CD4-positive, alpha-beta T cell treated with Interleukin-15 for 4 hours (primary cell): Measurements from ENCODE around the gene MAPKAPK2.

Source experiments
- DNase-seq: peaks from one replicate; pipeline ENCODE4 v3.0.0-alpha.2; 2020; ENCODE audit warnings: low spot score

MAPKAPK2 gene

GRCh38 chr1:206684003-206684402, 702 bp upstream of the MAPKAPK2 start:
- no peak for DNase-seq

GRCh38 chr1:206685334-206685768, 646 bp downstream of the MAPKAPK2 start:
- no peak for DNase-seq

DNA sequence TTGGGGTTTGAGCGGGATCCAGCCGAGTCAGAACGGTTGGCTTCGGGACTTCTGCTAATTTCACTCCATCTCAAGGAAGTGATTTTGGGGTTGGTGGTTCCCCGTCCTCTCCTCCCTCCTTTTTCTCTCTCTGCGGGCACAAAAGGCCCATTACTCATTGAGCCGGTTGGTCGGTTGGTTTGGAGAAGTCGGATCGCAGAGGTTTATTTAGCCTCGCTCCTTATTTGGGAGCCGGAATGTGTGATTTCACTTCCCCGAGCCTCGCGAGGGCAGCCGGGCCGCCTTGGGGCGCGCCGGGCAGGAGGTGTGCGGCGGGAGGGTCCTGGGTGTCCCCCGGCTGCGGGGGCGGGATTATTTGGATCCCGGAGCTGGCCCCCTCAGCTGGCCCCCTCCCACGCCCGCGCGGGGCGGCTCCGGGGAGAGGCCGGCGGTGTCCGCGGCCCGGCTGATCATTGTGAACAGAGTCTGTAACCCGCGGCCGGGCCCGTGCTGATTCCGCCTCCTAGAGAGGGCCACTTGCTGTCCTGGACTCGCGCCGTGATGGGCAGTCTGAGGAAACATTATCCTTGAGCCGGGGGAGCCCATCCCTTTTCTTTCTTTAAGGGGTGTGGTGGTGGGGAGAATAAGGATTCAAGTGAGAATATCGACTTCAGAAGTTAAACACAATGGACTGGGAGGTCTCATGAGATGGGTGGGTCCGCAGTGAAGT, 1.2 kb downstream of the MAPKAPK2 start:
- DNase-seq = peak; percentile 67

DNA sequence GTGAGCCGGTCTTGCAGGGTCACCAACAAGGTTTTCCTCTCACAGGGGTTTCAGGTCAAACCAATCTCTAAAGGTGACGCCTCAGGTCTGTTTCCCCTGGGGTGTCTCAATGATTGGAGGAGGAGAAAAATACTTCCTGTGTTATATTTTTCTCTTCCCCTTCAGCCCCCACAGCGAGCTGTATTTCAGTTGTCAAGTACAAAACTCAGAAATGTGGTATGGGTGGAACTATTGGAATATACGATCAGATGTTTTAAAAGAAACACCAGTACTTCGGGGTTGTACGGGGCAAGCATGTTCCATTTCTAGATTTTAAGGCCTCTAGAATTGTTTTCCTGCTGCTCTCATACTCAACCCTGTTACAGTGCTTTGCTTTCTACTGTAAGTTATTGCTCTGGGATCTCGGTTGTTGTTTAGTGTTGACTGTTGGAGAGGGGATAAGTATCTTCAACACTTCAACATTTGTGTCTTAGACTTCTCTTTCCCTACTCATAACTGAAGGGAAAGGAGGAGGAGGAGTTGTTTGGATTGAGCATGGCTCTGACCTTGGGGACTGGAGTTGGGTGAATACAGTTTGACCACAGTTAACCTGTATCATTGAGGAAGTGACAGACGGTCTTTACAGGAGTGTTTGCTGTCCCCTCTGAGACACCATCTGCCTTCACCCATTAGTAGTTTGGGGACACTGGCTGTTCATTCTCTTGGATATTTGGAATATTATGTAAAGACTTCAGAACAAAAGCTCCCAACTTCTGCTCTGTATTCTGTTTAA, 2.0 kb downstream of the MAPKAPK2 start:
- peak; percentile 41 for DNase-seq

- DNase-seq = no peak
Observed at GRCh38 chr1:206687251-206687914, 2.7 kb downstream of the MAPKAPK2 start.

GRCh38 chr1:206687915-206688442, 3.3 kb downstream of the MAPKAPK2 start:
- no peak for DNase-seq

DNA sequence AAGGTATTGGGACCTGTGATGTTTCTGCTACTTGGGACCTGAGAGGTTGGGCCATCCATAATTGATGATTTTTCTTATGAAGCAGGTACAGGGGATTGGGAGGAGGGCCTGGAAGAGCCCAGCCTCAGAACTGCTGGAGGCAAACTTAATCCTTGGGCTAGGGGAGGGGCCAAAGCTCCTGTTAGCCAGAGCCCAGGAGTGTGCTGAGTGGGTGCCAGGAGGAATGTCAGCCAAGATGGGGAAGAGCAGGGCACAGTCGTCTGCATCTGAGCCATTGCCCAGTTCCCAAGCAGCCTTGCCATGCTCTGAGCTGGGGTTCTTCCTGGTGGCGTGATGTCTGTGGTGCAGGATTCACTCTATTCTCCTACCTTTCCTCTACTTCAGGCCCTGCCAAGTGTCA, 5.8 kb downstream of the MAPKAPK2 start:
- no peak for DNase-seq

GRCh38 chr1:206691604-206692003, 6.9 kb downstream of the MAPKAPK2 start:
- DNase-seq = no peak

DNA sequence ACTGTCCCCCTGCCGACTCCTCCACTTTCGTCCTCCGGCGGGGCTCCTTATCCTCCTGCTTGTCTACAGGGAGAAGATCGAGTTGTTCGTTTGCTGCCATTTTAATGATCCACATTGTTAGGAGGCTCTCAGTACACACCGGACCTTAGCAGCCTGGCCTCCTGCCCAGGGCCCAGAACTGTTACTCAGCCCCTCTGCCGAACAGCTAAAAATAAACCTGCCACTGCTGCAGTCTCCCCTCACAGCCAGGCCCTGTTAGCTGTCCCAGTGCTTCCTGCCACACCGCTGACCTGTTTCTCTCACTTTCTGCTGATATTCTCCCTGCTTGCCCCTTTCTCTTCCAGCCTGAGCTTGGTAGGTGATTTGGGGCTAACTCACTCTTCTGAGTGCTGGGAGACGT, 8.3 kb downstream of the MAPKAPK2 start:
- DNase-seq = no peak

GRCh38 chr1:206693592-206693991, 8.9 kb downstream of the MAPKAPK2 start:
- DNase-seq = no peak

- DNase-seq = no peak
Observed at GRCh38 chr1:206694171-206695124, 9.7 kb downstream of the MAPKAPK2 start.

DNA sequence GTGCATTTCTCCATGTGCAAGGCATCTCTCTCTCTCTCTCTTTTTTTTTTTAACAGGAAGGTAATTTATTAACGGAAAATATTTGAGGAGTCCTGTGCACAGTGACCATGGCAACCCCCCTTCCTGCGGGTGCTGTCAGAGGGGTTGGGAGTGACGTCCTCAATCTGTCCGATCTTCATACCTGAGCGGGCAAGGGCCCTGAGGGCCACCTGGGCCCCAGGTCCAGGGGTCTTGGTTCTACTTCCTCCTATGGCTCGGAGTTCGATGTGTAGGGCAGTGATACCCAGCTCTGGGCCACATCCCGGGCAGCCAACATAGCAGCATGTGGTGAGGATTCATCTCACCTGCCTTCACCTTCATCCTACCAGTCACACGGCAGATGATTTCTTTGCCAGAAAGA, 11.0 kb downstream of the MAPKAPK2 start:
- no peak for DNase-seq

DNA sequence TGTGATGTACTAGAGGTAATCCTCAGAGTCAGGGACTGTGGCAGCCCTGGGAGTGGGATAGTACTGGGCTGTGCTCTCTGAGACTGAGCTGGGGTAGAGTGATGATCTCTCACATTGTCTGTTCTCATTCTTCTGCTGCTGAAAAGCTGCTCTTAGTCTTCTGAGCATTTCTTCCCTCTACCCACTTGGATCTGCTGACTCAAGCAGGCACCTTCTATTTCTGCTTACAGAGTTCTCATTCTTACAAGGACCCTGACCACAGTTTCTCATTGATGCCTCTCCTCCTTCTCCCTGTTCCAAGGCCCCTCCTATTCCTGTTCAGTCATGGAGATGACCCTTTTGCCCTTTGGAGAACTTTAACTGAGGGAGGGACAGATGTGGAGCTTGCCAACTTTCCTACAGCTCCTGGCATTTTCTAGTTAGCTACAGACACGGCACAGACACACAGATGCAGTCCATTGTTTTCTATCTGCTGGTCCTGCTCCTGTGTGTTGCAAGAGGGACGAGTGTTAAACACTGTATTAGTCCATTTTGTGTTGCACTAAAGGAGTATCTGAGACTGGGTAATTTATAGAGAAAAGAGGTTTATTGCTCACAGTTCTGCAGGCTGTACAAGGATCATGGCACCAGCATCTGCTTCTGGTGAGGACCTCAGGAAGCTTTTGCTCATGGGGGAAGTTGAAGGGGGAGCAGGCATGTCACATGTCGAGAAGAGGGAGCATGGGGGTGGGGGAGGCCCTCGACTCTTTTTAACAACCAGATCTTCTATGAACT, 12.3 kb downstream of the MAPKAPK2 start:
- no peak for DNase-seq

DNA sequence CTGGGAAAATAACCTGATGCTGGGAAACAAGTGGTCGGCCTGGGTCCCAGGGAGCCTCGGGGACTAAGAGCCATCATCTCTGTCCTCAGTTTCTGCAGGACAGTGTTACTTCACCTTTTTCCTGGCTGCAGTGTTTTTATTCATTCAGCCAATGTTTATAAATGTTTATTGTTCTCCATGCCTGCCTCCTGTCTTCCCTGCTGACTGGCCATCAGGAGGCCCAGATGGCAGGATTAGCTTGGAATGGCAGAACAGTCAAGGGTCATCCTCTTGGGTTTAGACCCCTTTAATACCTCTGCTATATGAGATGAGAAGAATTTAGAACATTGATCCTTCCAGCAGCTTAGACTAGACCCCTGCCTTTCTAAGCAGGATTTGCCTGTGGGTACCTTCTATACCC, 13.3 kb downstream of the MAPKAPK2 start:
- no peak for DNase-seq

- DNase-seq = no peak
Observed at GRCh38 chr1:206699000-206699586, 14.4 kb downstream of the MAPKAPK2 start.

- no peak for DNase-seq
Observed at GRCh38 chr1:206699626-206700025, 14.9 kb downstream of the MAPKAPK2 start.

DNA sequence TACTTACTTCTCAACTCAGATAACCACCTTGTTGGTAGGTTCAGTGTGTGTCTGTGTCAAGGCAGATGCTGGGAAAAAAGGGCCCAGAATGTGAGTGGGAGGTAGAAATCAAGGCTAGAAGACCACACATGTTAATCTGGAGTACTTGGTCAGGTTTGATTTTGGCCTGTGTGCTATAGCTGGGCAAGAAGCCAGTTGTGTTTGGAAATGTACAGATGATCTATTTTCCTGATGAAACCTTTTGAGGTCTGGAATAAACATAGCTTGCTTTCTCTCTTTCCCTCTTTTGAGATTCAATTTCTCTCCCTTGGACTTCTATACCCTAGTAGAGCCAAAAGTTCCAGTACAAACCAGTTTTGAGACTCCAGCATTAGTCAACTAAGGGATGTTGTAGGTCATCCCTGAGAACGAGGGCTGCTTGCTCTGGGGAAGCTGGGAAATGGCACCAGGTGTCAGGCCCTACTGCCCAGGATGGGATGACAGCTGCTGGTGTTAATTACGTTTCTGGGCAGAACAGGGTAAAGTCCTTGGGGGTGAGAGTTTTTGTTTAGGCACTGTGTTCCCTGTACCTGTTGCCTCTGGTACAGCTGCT, 15.8 kb downstream of the MAPKAPK2 start:
- DNase-seq = no peak

DNA sequence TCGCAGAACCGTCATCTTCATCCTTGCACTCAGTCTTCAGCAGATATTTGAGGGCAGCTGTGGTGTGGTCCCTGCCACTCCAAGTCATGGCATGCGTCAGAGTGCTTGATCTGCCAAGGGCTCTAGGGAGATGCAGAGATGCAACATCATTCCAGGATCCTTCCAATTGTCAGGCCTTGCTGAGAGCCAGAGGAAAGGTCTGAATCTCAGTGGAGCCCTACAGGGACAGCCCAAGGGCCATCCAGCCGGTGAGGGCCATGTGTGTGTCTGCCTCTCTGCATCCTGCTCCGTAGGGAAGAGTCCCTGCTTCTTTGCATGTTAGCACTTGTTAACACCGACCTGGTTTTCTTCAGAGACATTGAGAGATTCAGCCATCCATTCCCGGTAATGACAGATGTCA, 17.6 kb downstream of the MAPKAPK2 start:
- DNase-seq = no peak

- no peak for DNase-seq
Observed at GRCh38 chr1:206702803-206703202, 18.1 kb downstream of the MAPKAPK2 start.

DNA sequence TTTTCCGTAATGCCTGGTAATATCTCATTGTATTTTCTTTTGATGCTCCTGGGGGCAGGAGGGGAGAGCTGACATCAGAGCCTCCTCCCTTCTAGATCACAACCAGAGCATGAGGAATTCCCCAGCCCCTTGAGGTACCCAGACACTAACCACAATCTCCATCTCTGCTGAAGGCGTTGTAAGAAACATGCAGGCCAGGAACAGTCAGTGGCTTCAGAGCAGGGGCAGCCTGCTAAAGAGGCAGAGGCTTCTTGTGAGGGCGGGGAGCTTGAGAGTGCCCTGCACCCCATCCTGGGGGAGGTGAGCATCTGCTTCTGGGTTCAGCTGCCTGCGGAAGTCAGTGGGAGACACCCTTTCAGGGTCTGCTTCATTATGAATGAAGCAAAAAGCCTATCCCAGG, 19.0 kb downstream of the MAPKAPK2 start:
- peak; percentile 56 for DNase-seq
